ENCODE results near the gene ADGRG1.

The ADGRG1 gene

GRCh38 chr16:57590654-57591085 is 37.8 kb upstream of the ADGRG1 start:
- Histone ChIP-seq H3K9me3 (no peaks in the 10 kb centered on the region), H3K27me3 (peaks cover 0 to 35% of the 10 kb centered on the region in 2 donors), H3K4me1 (no peaks in the 10 kb centered on the region), H3K36me3 (no peaks in the 10 kb centered on the region), H3K27ac (no peak overlapping the region), H3K4me3 (no peak overlapping the region)
- DNase-seq: peak in 1 of 2 donors; percentile 54
- TF ChIP-seq CTCF (IDR thresholded peaks at IDR 0.05): no peak
- intact Hi-C loops (cut with DNase I; ENCODE audit: low total_unique reads): no loop called here

- intact Hi-C loops (cut with DNase I; ENCODE audit: low total_unique reads): no loop called here
- no peaks in the 10 kb centered on the region for H3K4me1 ChIP-seq
- H3K27me3 ChIP-seq: peaks cover 0 to 35% of the 10 kb centered on the region in 2 donors
- DNase-seq: peak; percentile 60 to 66
- H3K4me3 ChIP-seq: no peak overlapping the region
- H3K9me3 ChIP-seq: no peaks in the 10 kb centered on the region
- H3K27ac ChIP-seq: no peak overlapping the region
- peak; percentile 64 to 69 for TF ChIP-seq CTCF (IDR thresholded peaks at IDR 0.05)
- H3K36me3 ChIP-seq: no peaks in the 10 kb centered on the region
Measured at GRCh38 chr16:57591086-57591869, 37.2 kb upstream of the ADGRG1 start.

GRCh38 chr16:57591870-57592485 is 36.5 kb upstream of the ADGRG1 start:
- no peak for DNase-seq
- intact Hi-C loops (cut with DNase I; ENCODE audit: low total_unique reads): no loop called here
- H3K27ac ChIP-seq: no peak overlapping the region

GRCh38 chr16:57592591-57593003 is 35.8 kb upstream of the ADGRG1 start:
- H3K36me3 ChIP-seq: no peaks in the 10 kb centered on the region
- TF ChIP-seq CTCF (IDR thresholded peaks at IDR 0.05): no peak
- peaks cover 0 to 7% (median 5%) of the 10 kb centered on the region in 3 donors for H3K9me3 ChIP-seq
- intact Hi-C loops (cut with DNase I; ENCODE audit: low total_unique reads): no loop called here
- no peak overlapping the region for H3K27ac ChIP-seq
- peak in 1 of 2 donors; percentile 51 for DNase-seq
- no peaks in the 10 kb centered on the region for H3K4me1 ChIP-seq
- no peak overlapping the region for H3K4me3 ChIP-seq
- peaks cover 0 to 33% of the 10 kb centered on the region in 2 donors for H3K27me3 ChIP-seq

More at GRCh38 chr16:57591870-57592485, 36.5 kb upstream of the ADGRG1 start:
- TF ChIP-seq CTCF (IDR thresholded peaks at IDR 0.05): no peak
- peaks cover 0 to 35% of the 10 kb centered on the region in 2 donors for H3K27me3 ChIP-seq
- no peaks in the 10 kb centered on the region for H3K36me3 ChIP-seq
- no peak overlapping the region for H3K4me3 ChIP-seq
- H3K9me3 ChIP-seq: peaks cover 0 to 1% (median 0%) of the 10 kb centered on the region in 3 donors
- H3K4me1 ChIP-seq: no peaks in the 10 kb centered on the region

GRCh38 chr16:57593021-57593420 is 35.4 kb upstream of the ADGRG1 start:
- no peak overlapping the region for H3K4me3 ChIP-seq
- DNase-seq: peak in 1 of 2 donors; percentile 19
- intact Hi-C loops (cut with DNase I; ENCODE audit: low total_unique reads): no loop called here
- H3K4me1 ChIP-seq: no peaks in the 10 kb centered on the region
- H3K36me3 ChIP-seq: no peaks in the 10 kb centered on the region
- H3K9me3 ChIP-seq: peaks cover 0 to 7% (median 5%) of the 10 kb centered on the region in 3 donors
- TF ChIP-seq CTCF (IDR thresholded peaks at IDR 0.05): no peak
- H3K27me3 ChIP-seq: peaks cover 0 to 29% of the 10 kb centered on the region in 2 donors
- no peak overlapping the region for H3K27ac ChIP-seq

All from tibial artery (tissue), 4 donors.